Sciatic nerve (tissue), 2 donors: Measurements from ENCODE around the gene ARID1B. TPM values are rescaled to one million over a fixed set of nuclear protein-coding genes. Genes with fewer than 3 reads are reported as not detected.
"Not testable (repeated sequence)": the region's sequence is repeated elsewhere in the genome, so short reads cannot be mapped to it uniquely, and the experiment has no call there.

Source experiments
- ATAC-seq: fragments of 200-7000 bp; cut with Tn5 transposase; one replicate; pipeline ENCODE4 v1.9.1; 2020; ENCODE audit warnings: mild to moderate bottlenecking, moderate library complexity
- DNase-seq: peaks from one replicate; pipeline ENCODE4 v3.0.0-alpha.2; 2020; ENCODE audit warnings: low spot score
- intact Hi-C: fragments of 100-400 bp; cut with DNase I; formaldehyde crosslinking; loops from one replicate; pipeline ENCODE4 v1.14.2; 2022
- total RNA-seq: library from RNA; stranded (reverse); fragmentation: NEBNext Ultra II Directional; extraction: Animal tissue kit (Norgen Biotek cat#: 25700); gene quantifications from one replicate; pipeline ENCODE4 v1.2.1, GENCODE V29; 2021
- donor health status: DM: no; HTN: no; CAD: no.
- donor health status: DM: no; HTN: no; CAD: no.

The ARID1B gene
- total RNA-seq, 1 donor from 2014 or later: 142 TPM

- no peak for ATAC-seq
Measured at GRCh38 chr6:157037165-157037564, 260.0 kb downstream of the ARID1B start.

GRCh38 chr6:157038610-157039009 lies 261.4 kb downstream of the ARID1B start:
- no peak for ATAC-seq
- DNase-seq: no peak
- intact Hi-C loops: no loop called here

More at GRCh38 chr6:157037165-157037564, 260.0 kb downstream of the ARID1B start:
- intact Hi-C loops: no loop called here
- no peak for DNase-seq

GRCh38 chr6:157039639-157040038 lies 262.5 kb downstream of the ARID1B start:
- intact Hi-C loops, DNase-seq, ATAC-seq: not testable (repeated sequence)

DNA sequence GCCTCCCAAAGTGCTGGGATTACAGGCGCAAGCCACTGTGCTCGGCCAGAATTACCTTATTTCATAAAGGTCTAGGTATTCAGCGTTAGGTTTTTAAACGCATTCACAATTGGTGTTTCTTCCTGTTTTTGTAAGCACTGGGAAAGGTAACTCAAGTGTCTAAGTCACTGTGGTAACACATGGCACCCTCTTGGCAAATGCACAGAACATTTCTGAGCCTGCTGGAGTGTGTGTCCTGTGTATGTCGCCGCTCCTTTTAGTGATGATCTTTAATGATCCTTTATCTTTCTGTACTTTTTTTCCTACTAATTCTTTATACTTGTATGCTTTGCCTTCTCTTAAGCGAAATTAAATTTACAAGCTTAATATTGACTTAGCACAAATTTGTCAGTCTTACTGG lies 263.0 kb downstream of the ARID1B start:
- intact Hi-C loops: no loop called here
- DNase-seq (no peak), ATAC-seq (no peak)

DNA sequence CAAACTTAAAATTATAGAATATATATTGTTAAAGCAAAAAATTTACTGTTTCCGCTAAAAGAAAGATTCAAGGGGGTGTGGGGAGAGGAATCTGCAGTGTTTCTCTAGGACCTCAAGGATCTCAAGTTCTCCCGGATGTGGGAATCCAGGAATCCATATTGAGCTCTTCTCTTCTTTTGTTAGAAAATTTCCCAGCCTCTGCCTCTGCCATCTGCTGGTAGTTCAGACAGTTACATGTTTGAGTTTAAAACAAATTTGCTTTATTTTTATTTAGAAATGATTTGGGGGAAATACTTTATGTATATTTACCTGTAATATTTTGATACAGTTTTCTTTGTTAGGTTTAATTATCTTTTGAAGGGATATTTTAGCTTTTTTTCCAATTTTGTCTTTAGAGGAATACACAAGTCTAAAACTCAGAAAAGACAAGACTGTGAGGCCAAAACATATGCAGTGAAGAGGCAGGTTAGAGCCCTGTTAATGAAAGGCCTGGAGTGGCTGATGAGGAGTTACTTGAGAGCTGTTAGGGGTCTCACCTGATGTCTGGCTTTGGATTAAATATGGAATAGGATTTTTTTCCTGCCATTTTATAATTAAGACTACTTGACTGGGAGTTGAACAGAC lies 268.8 kb downstream of the ARID1B start:
- ATAC-seq: peak; percentile 43
- intact Hi-C loops: no loop called here
- no peak for DNase-seq

DNA sequence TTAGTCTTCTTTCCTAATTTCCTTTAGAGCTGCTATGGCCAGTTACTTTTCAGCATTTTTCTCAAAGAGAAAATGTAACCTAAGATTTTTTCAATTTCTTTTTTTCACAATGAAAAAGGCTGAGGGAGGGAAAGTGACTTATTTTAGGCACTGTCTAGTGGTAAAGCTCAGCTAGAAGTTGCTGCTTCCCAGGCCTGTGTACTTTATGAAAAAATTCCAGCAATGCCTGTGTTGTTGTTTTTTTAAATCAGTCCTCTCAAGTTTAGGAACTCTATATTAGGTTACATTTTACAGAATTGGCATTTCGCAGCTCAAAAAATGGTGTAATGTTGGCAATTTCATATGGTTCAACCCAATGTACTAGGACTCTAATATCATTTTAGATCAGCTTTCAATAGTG lies 269.6 kb downstream of the ARID1B start:
- no peak for DNase-seq
- intact Hi-C loops: no loop called here
- no peak for ATAC-seq

DNA sequence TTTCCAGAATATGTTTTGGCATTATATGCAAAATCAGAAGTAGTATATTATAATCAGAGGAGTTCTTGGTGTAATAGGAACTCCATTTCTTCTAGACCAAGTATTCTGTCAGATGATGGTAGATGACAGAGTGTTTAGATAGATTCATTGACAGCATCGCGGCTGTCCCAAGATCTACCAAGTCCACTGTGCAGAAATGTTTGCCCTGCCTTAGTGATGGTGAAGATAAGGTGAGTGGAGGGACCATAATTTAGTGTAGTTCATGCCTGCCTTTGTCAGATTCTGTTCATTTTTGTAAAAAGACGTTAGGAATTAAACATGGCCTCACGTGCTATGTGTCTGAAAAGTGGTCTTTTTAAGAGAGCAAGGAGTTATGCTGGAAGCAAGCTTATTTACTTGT lies 270.1 kb downstream of the ARID1B start:
- no peak for ATAC-seq
- DNase-seq: no peak
- intact Hi-C loops: no loop called here

DNA sequence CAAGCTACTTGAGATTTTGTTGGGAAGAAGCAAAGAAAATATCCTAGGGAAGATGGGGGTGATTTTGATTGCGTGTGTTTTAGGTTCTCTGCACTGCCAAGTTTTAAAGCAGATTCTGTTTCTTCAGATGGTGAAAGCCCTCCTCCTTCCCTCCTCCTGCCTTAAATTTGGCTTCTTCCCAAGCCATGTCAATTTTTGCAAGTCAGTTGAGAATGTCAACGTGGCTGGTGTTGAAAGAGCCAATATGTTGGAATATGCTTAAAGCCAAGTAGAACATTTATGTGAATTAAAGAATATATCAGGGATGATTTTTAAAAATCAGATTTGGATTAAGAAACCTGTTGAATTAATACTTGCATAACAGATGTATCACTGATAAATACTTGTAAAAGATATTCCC lies 270.8 kb downstream of the ARID1B start:
- DNase-seq (no peak), ATAC-seq (peak; percentile 23)
- intact Hi-C loops: no loop called here

DNA sequence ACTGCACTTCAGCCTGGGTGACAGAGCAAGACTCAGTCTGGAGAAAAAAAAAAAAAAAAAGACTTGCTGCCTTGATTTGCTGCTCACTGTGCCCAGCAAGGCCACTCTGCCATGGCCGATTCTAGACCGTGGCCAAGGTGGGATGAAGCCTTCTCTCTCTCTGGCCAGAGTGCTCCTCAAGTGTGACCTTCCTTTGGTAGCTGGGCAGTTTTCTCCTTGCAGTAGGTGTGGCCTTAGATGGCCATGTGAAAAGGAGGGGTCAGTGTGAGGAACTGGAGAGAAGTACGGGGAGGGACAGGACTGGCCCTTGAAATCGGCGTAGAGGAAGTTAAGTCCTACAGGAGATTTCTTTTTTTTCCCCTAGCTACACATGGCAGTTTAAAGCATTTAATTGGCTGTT lies 272.0 kb downstream of the ARID1B start:
- ATAC-seq: peak; percentile 49
- intact Hi-C loops: no loop called here
- DNase-seq: no peak

DNA sequence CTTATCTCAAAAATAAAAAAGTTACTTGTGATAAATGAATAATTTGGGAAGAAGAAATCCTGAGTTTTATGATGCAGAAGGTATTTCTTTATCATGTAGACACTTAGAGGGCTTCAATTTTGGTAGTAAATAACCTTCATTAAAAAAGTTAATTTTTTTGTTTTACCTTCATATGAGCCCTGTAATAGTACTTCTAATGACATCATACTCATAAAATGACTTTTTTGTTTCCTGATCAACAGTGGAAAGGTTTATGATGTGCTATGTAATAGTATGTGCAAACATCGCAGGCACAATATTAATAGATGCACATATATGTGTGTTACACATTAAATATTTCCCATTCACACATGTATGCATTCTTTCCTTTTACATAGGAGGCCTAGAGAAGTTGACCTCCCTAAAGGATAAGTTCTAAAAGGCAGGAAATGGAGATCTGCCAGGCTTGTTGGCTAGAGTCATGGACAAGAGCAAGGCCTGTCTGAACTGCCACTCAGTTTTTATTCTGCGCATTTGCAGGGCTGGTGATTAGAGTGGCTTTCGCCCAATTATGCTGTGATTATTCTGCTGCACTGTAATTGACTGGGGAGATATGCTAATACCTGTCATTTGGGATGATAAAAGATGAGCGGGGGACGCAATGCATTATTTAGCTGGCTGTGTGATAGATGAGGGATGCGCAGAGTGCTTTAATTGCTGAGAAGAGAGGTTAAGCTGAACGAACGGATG lies 273.5 kb downstream of the ARID1B start:
- intact Hi-C loops: no loop called here
- DNase-seq (no peak), ATAC-seq (no peak)

- intact Hi-C loops: no loop called here
- peak; percentile 24 for ATAC-seq
Measured at GRCh38 chr6:157054531-157054979, 277.4 kb downstream of the ARID1B start.

GRCh38 chr6:157055863-157056262 lies 278.7 kb downstream of the ARID1B start:
- ATAC-seq (no peak), DNase-seq (no peak)
- intact Hi-C loops: no loop called here

More at GRCh38 chr6:157054531-157054979, 277.4 kb downstream of the ARID1B start:
- no peak for DNase-seq

DNA sequence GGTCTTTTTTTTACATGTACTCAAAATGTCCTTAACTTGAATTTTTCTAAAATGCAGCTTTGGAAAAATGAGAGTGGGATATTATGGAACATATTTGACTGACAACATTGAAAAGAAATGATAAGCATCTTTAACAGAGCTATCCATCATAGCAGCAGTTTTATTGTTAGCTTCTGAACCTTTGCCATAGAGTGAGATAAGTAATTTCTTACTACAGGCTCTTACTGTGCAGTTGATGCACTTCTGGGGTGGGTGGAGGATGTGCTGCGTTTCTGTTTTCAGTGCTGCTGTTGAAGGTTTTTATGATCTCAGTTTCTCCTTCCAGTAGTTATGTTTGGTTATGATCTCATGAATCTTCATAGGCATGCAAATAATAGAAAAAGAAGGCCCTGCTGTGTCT lies 279.1 kb downstream of the ARID1B start:
- ATAC-seq: no peak
- intact Hi-C loops: no loop called here

DNA sequence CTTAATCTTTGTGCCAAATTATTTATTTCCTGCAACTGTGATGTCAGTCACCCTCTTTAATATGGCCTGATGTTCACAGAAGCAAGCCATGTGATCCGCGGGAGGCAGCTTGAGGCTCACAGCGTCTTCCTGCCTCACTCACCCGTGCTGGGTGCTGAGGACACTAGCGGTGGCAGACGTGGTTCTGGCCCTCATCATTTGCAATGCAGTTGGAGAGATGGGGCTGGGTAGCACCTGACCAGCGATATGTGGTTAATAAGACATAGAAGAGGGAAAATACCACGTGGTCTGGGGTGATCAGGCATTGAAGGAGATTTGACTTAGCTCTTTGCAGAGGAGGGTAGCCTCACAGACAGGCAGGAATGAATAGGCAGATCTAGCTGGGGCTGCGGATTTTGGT lies 281.4 kb downstream of the ARID1B start:
- intact Hi-C loops: no loop called here
- no peak for DNase-seq
- no peak for ATAC-seq

More for the DNA sequence above, 279.1 kb downstream of the ARID1B start:
- no peak for DNase-seq

DNA sequence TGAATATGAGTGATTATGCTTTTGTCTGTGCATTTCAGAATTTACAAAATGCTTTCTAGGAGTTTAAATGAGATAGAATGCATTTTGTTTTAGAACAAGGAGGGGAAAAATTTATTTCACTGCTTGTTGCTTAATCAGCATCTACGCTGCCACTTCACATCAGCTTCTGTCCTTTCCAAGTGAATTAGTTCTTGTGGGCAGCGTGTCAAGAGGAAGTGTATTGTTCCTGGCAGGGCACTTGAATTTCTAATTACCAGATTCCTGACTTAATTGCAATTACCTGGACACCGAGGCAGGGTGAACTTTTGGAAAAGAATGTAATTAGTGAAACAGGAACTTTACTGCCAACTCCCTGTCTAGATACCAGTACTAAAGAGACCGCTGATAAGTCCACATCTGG lies 282.6 kb downstream of the ARID1B start:
- DNase-seq (no peak), ATAC-seq (no peak)
- intact Hi-C loops: no loop called here

GRCh38 chr6:157060440-157060952 lies 283.3 kb downstream of the ARID1B start:
- DNase-seq: no peak
- ATAC-seq: no peak
- intact Hi-C loops: no loop called here

GRCh38 chr6:157061770-157062594 lies 284.8 kb downstream of the ARID1B start:
- no peak for DNase-seq

GRCh38 chr6:157063176-157063905 lies 286.2 kb downstream of the ARID1B start:
- intact Hi-C loops: no loop called here
- ATAC-seq (no peak), DNase-seq (no peak)

More at GRCh38 chr6:157061770-157062594, 284.8 kb downstream of the ARID1B start:
- intact Hi-C loops: no loop called here
- ATAC-seq: no peak

DNA sequence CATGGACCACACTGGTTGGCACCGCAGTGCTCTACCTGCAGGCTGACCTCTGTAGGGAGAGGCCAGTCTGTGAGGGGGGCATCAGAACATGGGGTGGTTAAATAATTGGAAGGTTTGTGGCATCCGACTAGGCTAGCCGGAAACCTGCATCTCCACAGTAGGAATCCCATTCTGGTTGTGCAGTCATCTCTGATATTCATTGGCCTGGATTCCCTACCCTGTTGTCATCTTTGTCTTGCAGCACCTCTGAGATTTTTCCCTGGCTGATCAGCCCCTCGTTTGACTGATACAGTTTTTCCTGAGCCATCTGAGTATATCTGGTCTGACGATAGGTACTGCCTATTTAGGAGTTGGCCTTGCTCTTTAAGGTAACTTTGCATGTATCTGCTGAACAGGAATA lies 286.7 kb downstream of the ARID1B start:
- ATAC-seq (no peak), DNase-seq (no peak)
- intact Hi-C loops: no loop called here
